ENCODE data around the gene MC1R. TPM values are rescaled to one million over a fixed set of nuclear protein-coding genes. Genes with fewer than 3 reads are reported as not detected.
A peak's percentile ranks its signal among the peaks of the same experiment; 100 is the strongest.

Gene MC1R
- total and polyA plus RNA-seq, 7 donors: 0.18 to 1.8 (median 0.77) TPM

DNA sequence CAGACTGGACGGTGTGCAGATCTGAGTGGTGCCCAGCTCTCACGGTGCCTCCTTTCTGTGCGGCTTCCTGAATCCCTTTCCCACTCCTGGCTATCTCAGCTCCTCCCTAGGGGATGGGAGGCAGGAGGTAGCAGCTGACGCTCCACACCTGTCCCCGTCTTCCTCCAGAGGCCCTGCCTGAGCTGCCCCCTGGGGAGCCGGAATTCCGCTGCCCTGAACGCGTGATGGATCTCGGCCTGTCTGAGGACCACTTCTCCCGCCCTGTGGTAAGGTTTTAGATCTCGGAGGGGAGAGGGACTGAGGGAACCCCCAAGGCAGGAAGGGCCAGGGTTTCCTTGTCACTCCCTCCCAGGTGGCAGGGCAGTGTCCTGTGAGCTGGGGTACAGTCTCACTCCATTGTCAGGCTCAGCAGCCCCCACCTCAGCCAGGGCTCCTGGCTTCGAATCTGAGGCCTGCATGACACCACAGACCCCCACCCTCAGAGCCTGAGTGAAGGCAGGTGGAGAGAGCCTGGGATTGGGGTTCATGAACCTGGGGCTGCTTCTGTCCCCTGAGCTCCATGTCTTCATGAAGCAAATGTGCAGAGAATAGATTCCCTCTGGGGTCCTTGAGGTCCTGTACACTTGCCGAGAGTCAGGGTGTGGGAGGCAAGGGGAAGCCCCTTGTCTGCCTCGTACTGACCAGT lies 36.5 kb downstream of the MC1R start:
- ATAC-seq: no peak
- H3K4me3 ChIP-seq: no peak overlapping the region
- H3K27me3 ChIP-seq (ENCODE audit: insufficient read depth in 3 of 3, low read length in 2 of 3): no peaks in the 10 kb centered on the region
- intact Hi-C loops (cut with DNase I): no loop called here
- peaks cover 0 to 47% of the 10 kb centered on the region in 2 donors for H3K36me3 ChIP-seq (ENCODE audit: insufficient read depth in 1 of 2, low read depth in 1 of 2)
- H3K4me1 ChIP-seq: no peaks in the 10 kb centered on the region
- WGBS, 3 donors: 87 to 96% (median 90%) methylated on average over 15 of the region's 15 CpGs
- H3K9me3 ChIP-seq: no peaks in the 10 kb centered on the region
- TF ChIP-seq, protein P1, sequence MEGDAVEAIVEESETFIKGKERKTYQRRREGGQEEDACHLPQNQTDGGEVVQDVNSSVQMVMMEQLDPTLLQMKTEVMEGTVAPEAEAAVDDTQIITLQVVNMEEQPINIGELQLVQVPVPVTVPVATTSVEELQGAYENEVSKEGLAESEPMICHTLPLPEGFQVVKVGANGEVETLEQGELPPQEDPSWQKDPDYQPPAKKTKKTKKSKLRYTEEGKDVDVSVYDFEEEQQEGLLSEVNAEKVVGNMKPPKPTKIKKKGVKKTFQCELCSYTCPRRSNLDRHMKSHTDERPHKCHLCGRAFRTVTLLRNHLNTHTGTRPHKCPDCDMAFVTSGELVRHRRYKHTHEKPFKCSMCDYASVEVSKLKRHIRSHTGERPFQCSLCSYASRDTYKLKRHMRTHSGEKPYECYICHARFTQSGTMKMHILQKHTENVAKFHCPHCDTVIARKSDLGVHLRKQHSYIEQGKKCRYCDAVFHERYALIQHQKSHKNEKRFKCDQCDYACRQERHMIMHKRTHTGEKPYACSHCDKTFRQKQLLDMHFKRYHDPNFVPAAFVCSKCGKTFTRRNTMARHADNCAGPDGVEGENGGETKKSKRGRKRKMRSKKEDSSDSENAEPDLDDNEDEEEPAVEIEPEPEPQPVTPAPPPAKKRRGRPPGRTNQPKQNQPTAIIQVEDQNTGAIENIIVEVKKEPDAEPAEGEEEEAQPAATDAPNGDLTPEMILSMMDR (IDR thresholded peaks at IDR 0.05): no peak
- peak in 1 of 2 donors; percentile 14 for DNase-seq
- H3K27ac ChIP-seq: no peak overlapping the region

DNA sequence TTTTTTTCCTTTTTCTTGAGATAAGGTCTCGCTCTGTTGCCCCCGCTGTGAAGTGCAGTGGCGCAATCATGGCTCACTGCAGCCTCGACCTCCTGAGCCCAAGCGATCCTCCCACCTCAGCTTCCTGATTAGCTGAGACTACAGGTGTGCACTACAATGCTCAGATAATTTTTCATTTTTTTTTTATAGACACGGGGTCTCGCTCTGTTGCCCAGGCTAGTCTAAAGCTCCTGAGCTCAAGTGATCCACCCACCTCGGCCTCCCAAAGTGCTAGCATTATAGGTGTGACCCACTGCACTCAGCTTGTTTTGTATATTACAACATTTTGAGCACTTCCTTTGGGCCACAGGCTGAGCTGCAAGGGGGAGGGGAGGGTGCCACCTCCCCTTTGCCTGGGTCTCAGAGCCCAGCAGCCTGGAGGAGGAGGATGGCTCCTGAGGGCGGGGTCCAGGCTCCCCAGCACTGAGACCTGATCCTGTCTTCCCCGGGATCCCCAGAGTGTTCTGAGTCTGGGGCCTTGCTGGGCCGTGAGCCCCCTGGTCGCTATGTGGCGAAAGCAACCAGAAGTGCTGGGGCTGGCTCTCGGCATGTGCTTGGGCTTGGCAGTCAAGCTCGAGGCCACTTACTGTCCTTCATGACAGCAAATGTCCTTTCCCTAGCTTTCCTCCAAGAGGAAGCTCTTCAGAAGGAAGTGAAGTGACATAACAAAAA lies 38.0 kb downstream of the MC1R start:
- peaks cover 0 to 62% of the 10 kb centered on the region in 2 donors for H3K36me3 ChIP-seq (ENCODE audit: insufficient read depth in 1 of 2, low read depth in 1 of 2)
- ATAC-seq: no peak
- H3K4me3 ChIP-seq: no peak overlapping the region
- 89 to 93% (median 91%) methylated on average over 15 of the region's 15 CpGs for WGBS, 3 donors
- TF ChIP-seq, protein P1 (IDR thresholded peaks at IDR 0.05): no peak
- intact Hi-C loops (cut with DNase I): no loop called here
- H3K27me3 ChIP-seq (ENCODE audit: insufficient read depth in 3 of 3, low read length in 2 of 3): no peaks in the 10 kb centered on the region
- no peak for DNase-seq
- no peak overlapping the region for H3K27ac ChIP-seq
- H3K4me1 ChIP-seq: no peaks in the 10 kb centered on the region
- H3K9me3 ChIP-seq: no peaks in the 10 kb centered on the region

DNA sequence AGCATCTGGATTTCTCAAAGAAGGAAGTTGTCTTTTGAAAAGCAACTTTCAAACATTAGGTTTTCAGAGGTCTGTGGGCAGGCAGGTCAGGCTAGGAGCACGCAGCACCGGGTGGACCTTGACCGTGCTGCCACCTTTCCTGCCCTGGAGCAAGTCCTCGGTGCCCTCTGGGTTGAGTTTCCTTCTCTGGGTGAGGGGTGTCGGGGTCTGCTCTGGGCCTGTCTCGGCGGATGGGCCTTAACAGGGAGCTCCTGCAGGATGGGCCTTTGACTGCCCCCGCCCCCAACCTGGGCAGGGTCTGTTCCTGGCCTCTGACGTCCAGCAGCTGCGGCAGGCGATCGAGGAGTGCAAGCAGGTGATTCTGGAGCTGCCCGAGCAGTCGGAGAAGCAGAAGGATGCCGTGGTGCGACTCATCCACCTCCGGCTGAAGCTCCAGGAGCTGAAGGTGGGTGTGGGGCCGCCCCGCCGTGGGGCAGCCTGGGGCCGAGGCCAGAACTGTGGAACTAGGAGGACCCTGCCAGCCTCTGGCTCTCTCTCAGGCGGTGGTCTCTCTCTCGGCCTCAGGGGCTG lies 38.6 kb downstream of the MC1R start:
- DNase-seq (no peak), ATAC-seq (no peak)
- Histone ChIP-seq H3K9me3 (no peaks in the 10 kb centered on the region), H3K4me1 (no peaks in the 10 kb centered on the region), H3K4me3 (peak overlapping the region; percentile 28), H3K36me3 (ENCODE audit: insufficient read depth in 1 of 2, low read depth in 1 of 2) (peaks cover 0 to 66% of the 10 kb centered on the region in 2 donors), H3K27me3 (ENCODE audit: insufficient read depth in 3 of 3, low read length in 2 of 3) (no peaks in the 10 kb centered on the region), H3K27ac (no peak overlapping the region)
- WGBS, 3 donors: 91 to 92% (median 92%) methylated on average over 22 to 23 of the region's 23 CpGs
- TF ChIP-seq, protein P1 (IDR thresholded peaks at IDR 0.05): no peak
- intact Hi-C loops (cut with DNase I): no loop called here

DNA sequence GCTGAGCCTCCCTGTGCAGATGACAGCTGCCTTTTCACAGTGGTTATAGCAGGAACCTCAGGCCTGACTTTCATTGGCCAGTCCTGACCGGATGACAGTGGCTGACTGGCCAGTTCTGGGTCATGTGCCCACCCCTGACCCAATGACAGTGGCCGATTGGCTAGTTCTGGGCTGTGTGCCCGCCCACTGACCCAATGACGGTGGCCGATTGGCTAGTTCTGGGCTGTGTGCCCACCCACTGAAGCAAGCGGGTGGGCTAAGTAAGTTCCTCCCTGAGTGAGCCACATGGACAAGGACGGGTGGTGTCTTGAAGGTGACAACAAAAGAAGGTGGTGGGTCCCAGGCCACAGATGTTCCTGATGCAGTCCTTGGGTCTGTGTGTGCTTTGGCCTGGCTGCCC lies 39.4 kb downstream of the MC1R start:
- peak; percentile 47 to 80 (median 62) for ATAC-seq
- peak in 1 of 2 donors; percentile 70 for DNase-seq
- no peaks in the 10 kb centered on the region for H3K9me3 ChIP-seq
- H3K27me3 ChIP-seq (ENCODE audit: insufficient read depth in 3 of 3, low read length in 2 of 3): no peaks in the 10 kb centered on the region
- 87 to 90% (median 88%) methylated on average over 7 of the region's 7 CpGs for WGBS, 3 donors
- H3K27ac ChIP-seq: no peak overlapping the region
- intact Hi-C loops (cut with DNase I): no loop called here
- H3K4me3 ChIP-seq: no peak overlapping the region
- TF ChIP-seq, protein P1 (IDR thresholded peaks at IDR 0.05): no peak
- H3K4me1 ChIP-seq: no peaks in the 10 kb centered on the region
- peaks cover 0 to 70% of the 10 kb centered on the region in 2 donors for H3K36me3 ChIP-seq (ENCODE audit: insufficient read depth in 1 of 2, low read depth in 1 of 2)

All from psoas muscle (tissue), 8 donors.